Esophagus squamous epithelium (tissue), 5 donors: Measurements from ENCODE around the gene UQCC3. TPM values are rescaled to one million over a fixed set of nuclear protein-coding genes. Genes with fewer than 3 reads are reported as not detected.

Source experiments
- DNase-seq: peaks from one replicate; lab custom pipeline; 2025; lab: John Stamatoyannopoulos, UW
- H3K27ac ChIP-seq, 4 donors: fragments of 200-600 bp; sonication (generic); one replicate each; pipeline ENCODE4 v1.5.1; 2016 to 2019; ENCODE audit warnings: mild to moderate bottlenecking in 1 of 4
- H3K27me3 ChIP-seq, 4 donors: fragments of 200-600 bp; sonication (generic); 1 replicate in 3 of 4; 2 replicates in 1 of 4; pipeline versions ENCODE4 v1.5.1 to v1.6.0; 2017 to 2021; ENCODE audit warnings: antibody characterized with exemption in 1 of 4
- H3K36me3 ChIP-seq, 3 donors: fragments of 200-600 bp; sonication (generic); one replicate each; pipeline ENCODE4 v1.5.1; 2016 to 2019
- H3K4me1 ChIP-seq, 3 donors: fragments of 200-600 bp; sonication (generic); one replicate each; pipeline ENCODE4 v1.5.1; 2017 to 2019
- H3K4me3 ChIP-seq, 4 donors: fragments of 200-600 bp; sonication (generic); 1 replicate in 3 of 4; 2 replicates in 1 of 4; pipeline ENCODE4 v1.5.1; 2016 to 2019; ENCODE audit warnings: mild to moderate bottlenecking in 2 of 4, moderate library complexity in 1 of 4
- H3K9me3 ChIP-seq, 3 donors: fragments of 200-600 bp; sonication (generic); one replicate each; pipeline ENCODE4 v1.5.1; 2016 to 2019
- CTCF ChIP-seq, 6 experiments: fragments of 450-650 bp in 4 of 6; fragments of 200-600 bp in 2 of 6; sonication (generic) in 2 of 6; IDR thresholded peaks; one replicate each; pipeline ENCODE4 v1.5.1; 2016 to 2019; ENCODE audit warnings: antibody characterized with exemption in 6 of 6, mild to moderate bottlenecking in 4 of 6, moderate library complexity in 4 of 6
- POLR2A ChIP-seq, 4 donors: fragments of 450-650 bp; IDR thresholded peaks; one replicate each; pipeline ENCODE4 v1.6.1; 2017; ENCODE audit warnings: antibody characterized with exemption in 4 of 4, mild to moderate bottlenecking in 4 of 4, moderate library complexity in 3 of 4
- WGBS, 2 donors: methylation state at CpG; one replicate each; pipeline ENCODE4 v1.1.5; 2018; 5-methylcytosine and 5-hydroxymethylcytosine counted together
- intact Hi-C: fragments of 100-400 bp; cut with DNase I; formaldehyde crosslinking; loops from one replicate; pipeline ENCODE4 v1.15.0; 2022
- total RNA-seq, 4 donors: library from RNA; depleted of rRNA; stranded (reverse); fragments of >200 nt; gene quantifications; one replicate each; pipeline ENCODE4 v1.1.0, GENCODE V29; 2016
- donor health status: DM: yes; HTN: yes; CAD: no.

The UQCC3 gene
- total RNA-seq, 4 donors from 2014 or later: 10.5 to 17.2 (median 12.2) TPM

DNA sequence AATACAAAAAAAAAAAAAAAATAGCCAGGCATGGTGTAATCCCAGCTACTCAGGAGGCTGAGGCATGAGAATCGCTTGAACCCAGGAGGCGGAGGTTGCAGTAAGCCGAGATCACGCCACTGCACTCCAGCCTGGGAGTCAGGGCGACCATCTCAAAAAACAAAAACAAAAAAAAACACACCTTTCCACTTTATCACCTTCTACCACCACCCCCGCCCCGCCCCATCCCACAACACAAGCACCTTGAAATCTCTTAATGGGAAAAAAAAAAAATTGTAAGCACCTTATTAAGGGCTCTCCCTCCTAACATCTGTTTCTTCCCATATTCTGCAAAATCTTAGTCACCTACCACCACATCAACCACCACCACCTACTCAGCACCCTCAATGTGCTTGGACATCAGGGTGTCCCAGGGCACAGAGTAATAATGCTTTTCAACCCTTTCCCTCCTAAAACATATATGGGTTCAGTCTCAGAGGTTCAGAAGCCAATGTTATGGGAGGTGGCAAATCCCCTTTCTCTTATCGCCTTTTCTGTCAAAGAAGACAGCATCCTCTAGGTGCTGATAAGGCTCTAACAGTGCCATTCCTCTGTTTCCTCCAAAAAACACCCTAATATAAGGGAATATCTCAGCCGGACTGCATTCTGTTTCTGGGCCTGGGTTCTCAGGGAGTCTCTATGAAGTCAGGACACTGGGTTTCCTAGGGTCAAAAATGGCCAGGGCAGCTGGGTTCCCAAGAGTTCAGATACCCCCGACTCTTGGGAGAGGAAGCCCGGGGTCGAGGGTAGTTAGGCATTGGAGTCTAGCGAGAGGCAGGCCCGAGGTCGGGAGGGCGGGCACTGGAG, 19.1 kb upstream of the UQCC3 start:
- Histone ChIP-seq H3K4me3 (peak overlapping the region; percentile 65 to 94 (median 87)), H3K4me1 (peaks cover 11 to 24% (median 13%) of the 10 kb centered on the region in 3 donors), H3K36me3 (peaks cover 0 to 31% (median 20%) of the 10 kb centered on the region in 3 donors), H3K27ac (peak overlapping the region; percentile 91 to 98 (median 94)), H3K27me3 (no peaks in the 10 kb centered on the region), H3K9me3 (no peaks in the 10 kb centered on the region)
- no peak for TF ChIP-seq POLR2A (IDR thresholded peaks at IDR 0.05)
- TF ChIP-seq CTCF (IDR thresholded peaks at IDR 0.05): no peak
- DNase-seq: no peak
- 23 to 62% methylated on average over 8 to 12 of the region's 16 CpGs for WGBS, 2 donors
- intact Hi-C loops: no loop called here

DNA sequence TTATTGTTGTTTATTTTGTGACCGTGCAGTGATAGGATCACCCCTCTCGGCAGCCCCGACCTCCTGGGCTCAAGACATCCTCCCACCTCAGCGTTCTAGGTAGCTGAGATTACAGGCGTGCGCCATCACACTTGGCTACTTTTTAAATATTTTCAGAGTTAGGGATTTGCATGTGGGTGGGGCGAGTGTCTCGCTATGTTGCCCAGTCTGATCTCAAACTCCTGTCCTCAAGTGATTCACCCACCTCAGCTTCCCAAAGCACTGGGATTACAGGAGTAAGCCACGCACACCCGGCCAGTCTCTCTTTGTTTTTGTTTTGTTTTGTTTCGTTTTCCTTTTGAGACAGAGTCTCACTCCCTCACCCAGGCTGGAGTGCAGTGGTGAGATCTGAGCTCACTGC, 17.2 kb upstream of the UQCC3 start:
- intact Hi-C loops: no loop called here
- H3K9me3 ChIP-seq: no peaks in the 10 kb centered on the region
- no peak for DNase-seq
- 78 to 85% methylated on average over 11 of the region's 11 CpGs for WGBS, 2 donors
- no peaks in the 10 kb centered on the region for H3K27me3 ChIP-seq
- H3K36me3 ChIP-seq: peaks cover 0 to 12% (median 6%) of the 10 kb centered on the region in 3 donors
- no peak overlapping the region for H3K4me3 ChIP-seq
- TF ChIP-seq CTCF (IDR thresholded peaks at IDR 0.05) (no peak), POLR2A (IDR thresholded peaks at IDR 0.05) (no peak)
- H3K27ac ChIP-seq: no peak overlapping the region
- H3K4me1 ChIP-seq: peaks cover 10 to 21% (median 13%) of the 10 kb centered on the region in 3 donors

DNA sequence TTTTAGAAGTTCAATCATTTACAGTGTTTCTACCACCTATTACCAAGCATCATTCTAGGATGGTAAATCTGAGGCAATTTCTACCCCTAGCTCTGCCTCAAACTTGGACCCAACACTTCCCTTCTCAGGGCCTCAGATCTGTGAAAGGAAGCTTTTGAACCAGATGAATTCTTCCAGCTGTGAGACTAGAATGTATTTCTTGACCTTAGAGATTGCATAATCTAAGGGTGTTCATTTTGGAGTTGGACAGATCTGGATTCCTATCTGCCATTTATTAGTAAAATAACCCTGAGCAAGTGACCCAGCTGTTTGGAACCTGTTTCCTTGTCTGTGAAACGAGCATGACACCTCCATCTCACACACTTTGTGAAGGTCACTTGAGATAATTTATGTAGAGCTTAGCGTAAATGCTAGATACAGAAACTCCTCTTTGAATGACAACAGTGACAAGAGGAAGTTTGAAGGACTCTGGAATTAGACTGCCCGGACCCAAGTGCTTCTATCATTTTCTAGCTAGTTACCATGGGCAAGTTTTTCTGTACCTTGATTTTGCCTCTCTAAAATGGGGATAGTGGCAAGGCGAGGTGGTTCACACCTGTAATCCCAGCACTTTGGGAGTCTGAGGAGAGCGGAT, 14.6 kb upstream of the UQCC3 start:
- Histone ChIP-seq H3K4me1 (peaks cover 6 to 9% (median 7%) of the 10 kb centered on the region in 3 donors), H3K27me3 (no peaks in the 10 kb centered on the region), H3K36me3 (peaks cover 0 to 10% (median 0%) of the 10 kb centered on the region in 3 donors), H3K4me3 (no peak overlapping the region), H3K9me3 (no peaks in the 10 kb centered on the region), H3K27ac (no peak overlapping the region)
- 65 to 77% methylated on average over 5 of the region's 5 CpGs for WGBS, 2 donors
- intact Hi-C loops: no loop called here
- TF ChIP-seq CTCF (IDR thresholded peaks at IDR 0.05) (no peak), POLR2A (IDR thresholded peaks at IDR 0.05) (no peak)
- DNase-seq: no peak

- TF ChIP-seq POLR2A (IDR thresholded peaks at IDR 0.05) (no peak), CTCF (IDR thresholded peaks at IDR 0.05) (no peak)
- no peaks in the 10 kb centered on the region for H3K27me3 ChIP-seq
- peak overlapping the region; percentile 91 to 97 (median 95) for H3K27ac ChIP-seq
- 0 to 2% methylated on average over 4 to 17 of the region's 36 CpGs for WGBS, 2 donors
- intact Hi-C loops: no loop called here
- H3K4me3 ChIP-seq: peak overlapping the region; percentile 78 to 94 (median 83)
- no peak for DNase-seq
- H3K9me3 ChIP-seq: no peaks in the 10 kb centered on the region
- peaks cover 17 to 49% (median 29%) of the 10 kb centered on the region in 3 donors for H3K4me1 ChIP-seq
- H3K36me3 ChIP-seq: peaks cover 0 to 44% (median 10%) of the 10 kb centered on the region in 3 donors
Measured at GRCh38 chr11:62664405-62665074, 6.9 kb upstream of the UQCC3 start.
